MCF 10A (cell line): ENCODE data around the gene PCNP. TPM values are rescaled to one million over a fixed set of nuclear protein-coding genes. Genes with fewer than 3 reads are reported as not detected.
"Not testable (repeated sequence)": the region's sequence is repeated elsewhere in the genome, so short reads cannot be mapped to it uniquely, and the experiment has no call there.

ENCODE experiments used
- BruUV-seq: library from RNA; stranded (reverse); fragments of 400-500 nt; replicated peaks from 2 replicates; lab custom pipeline; 2021; lab: Mats Ljungman, UMichigan
- CTCF ChIA-PET: fragments of 300-600 bp; sonication (Branson Sonifier 250); formaldehyde crosslinking; extraction: SDS; loops from one replicate; lab custom pipeline; 2021; ENCODE audit warnings: antibody characterized with exemption, inconsistent platforms; lab: Yijun Ruan, JAX
- POLR2A ChIA-PET: fragments of 300-600, 350-650 bp; sonication (Branson Sonifier 250); formaldehyde crosslinking; extraction: SDS; loops from one replicate; lab custom pipeline; 2020; ENCODE audit warnings: antibody characterized with exemption, inconsistent platforms; lab: Yijun Ruan, JAX
- DNase-seq: peaks from one replicate; pipeline ENCODE4 v3.0.0-alpha.2; 2018; ENCODE audit not compliant: unreplicated experiment
- H3K27ac Mint-ChIP-seq: one replicate; pipeline ENCODE4 v1.8.0; 2022; ENCODE audit warnings: mild to moderate bottlenecking, low read depth, mixed read lengths; ENCODE audit not compliant: unreplicated experiment
- H3K27me3 Mint-ChIP-seq: one replicate; pipeline ENCODE4 v1.8.0; 2022; ENCODE audit warnings: mixed read lengths; ENCODE audit not compliant: insufficient read depth, unreplicated experiment
- H3K36me3 Mint-ChIP-seq: one replicate; pipeline ENCODE4 v1.8.0; 2022; ENCODE audit warnings: mild to moderate bottlenecking, moderate library complexity, mixed read lengths; ENCODE audit not compliant: insufficient read depth, unreplicated experiment
- H3K4me1 Mint-ChIP-seq: one replicate; pipeline ENCODE4 v1.8.0; 2022; ENCODE audit warnings: mixed read lengths; ENCODE audit not compliant: insufficient read depth, unreplicated experiment
- H3K4me3 Mint-ChIP-seq: one replicate; pipeline ENCODE4 v1.8.0; 2022; ENCODE audit warnings: mild to moderate bottlenecking, moderate library complexity, mixed read lengths; ENCODE audit not compliant: unreplicated experiment
- H3K9me3 Mint-ChIP-seq: one replicate; pipeline ENCODE4 v1.8.0; 2022; ENCODE audit warnings: mixed read lengths; ENCODE audit not compliant: unreplicated experiment
- CTCF ChIP-seq: fragments of 200-600 bp; IDR thresholded peaks from one replicate; pipeline ENCODE4 v1.8.0; 2022; ENCODE audit warnings: antibody characterized with exemption, mild to moderate bottlenecking; ENCODE audit not compliant: unreplicated experiment
- intact Hi-C: fragments of 100-400 bp; cut with micrococcal nuclease; formaldehyde crosslinking; loops from 2 replicates; pipeline ENCODE4 v1.14.1; 2022
- total RNA-seq: library from RNA; stranded (reverse); gene quantifications from 2 replicates; pipeline ENCODE4 v1.2.3, GENCODE V29; 2022

Gene PCNP
- total RNA-seq, 1 experiment from 2014 or later = 229 TPM

- BruUV-seq = no TSS peak
- Mint-ChIP-seq H3K27ac (no peak overlapping the region), H3K4me1 (no peaks in the 10 kb centered on the region), H3K9me3 (no peaks in the 10 kb centered on the region), H3K36me3 (peaks cover 6% of the 10 kb centered on the region), H3K27me3 (no peaks in the 10 kb centered on the region), H3K4me3 (no peak overlapping the region)
- no peak for TF ChIP-seq CTCF
- intact Hi-C loops = no loop called here
- DNase-seq = no peak
- ChIA-PET POLR2A (interaction anchor here (0.8 to 1.3 kb wide), 3 partner anchors 8 to 37 kb away, joined by 3 to 4 read pairs (median 3); partner anchors contain the start of gene PCNP), CTCF (interaction anchor here (0.9 kb wide), 1 partner anchor 32 kb away, joined by 3 read pairs; no protein-coding TSS in a partner anchor)
Observed at GRCh38 chr3:101611023-101611422, 37.0 kb downstream of the PCNP start.

GRCh38 chr3:101613014-101613413 is 39.0 kb downstream of the PCNP start:
- H3K9me3 Mint-ChIP-seq, H3K36me3 Mint-ChIP-seq, intact Hi-C loops, H3K27ac Mint-ChIP-seq, H3K27me3 Mint-ChIP-seq, DNase-seq, BruUV-seq, H3K4me3 Mint-ChIP-seq, H3K4me1 Mint-ChIP-seq: not testable (repeated sequence)
- POLR2A ChIA-PET = interaction anchor here (0.6 kb wide), 1 partner anchor 205 kb away, joined by 3 read pairs; no protein-coding TSS in a partner anchor
- CTCF ChIA-PET = interaction anchor here (0.6 kb wide), 1 partner anchor 164 kb away, joined by 3 read pairs; no protein-coding TSS in a partner anchor

- Mint-ChIP-seq H3K27ac (no peak overlapping the region), H3K9me3 (no peaks in the 10 kb centered on the region), H3K4me3 (no peak overlapping the region), H3K36me3 (peaks cover 6% of the 10 kb centered on the region), H3K27me3 (no peaks in the 10 kb centered on the region), H3K4me1 (no peaks in the 10 kb centered on the region)
- POLR2A ChIA-PET = interaction anchor here (1.1 kb wide), 1 partner anchor 61 kb away, joined by 3 read pairs; no protein-coding TSS in a partner anchor
- intact Hi-C loops = no loop called here
- no TSS peak for BruUV-seq
- no peak for TF ChIP-seq CTCF
- CTCF ChIA-PET = interaction anchor here (0.6 kb wide), 1 partner anchor 694 kb away, joined by 3 read pairs; no protein-coding TSS in a partner anchor
- no peak for DNase-seq
Observed at GRCh38 chr3:101615525-101615924, 41.5 kb downstream of the PCNP start.

GRCh38 chr3:101617478-101617877 is 43.5 kb downstream of the PCNP start:
- no peaks in the 10 kb centered on the region for H3K9me3 Mint-ChIP-seq
- TF ChIP-seq CTCF = no peak
- no peaks in the 10 kb centered on the region for H3K4me1 Mint-ChIP-seq
- CTCF ChIA-PET = no interaction called here
- POLR2A ChIA-PET = no interaction called here
- no peak overlapping the region for H3K27ac Mint-ChIP-seq
- intact Hi-C loops = no loop called here
- no TSS peak for BruUV-seq
- no peak for DNase-seq
- H3K36me3 Mint-ChIP-seq = no peaks in the 10 kb centered on the region
- no peak overlapping the region for H3K4me3 Mint-ChIP-seq
- no peaks in the 10 kb centered on the region for H3K27me3 Mint-ChIP-seq
